Stimulated activated naive CD8-positive, alpha-beta T cell treated with anti-CD3 and anti-CD28 coated beads, Interleukin-15, Interleukin-2, amounts not matched to agents 100 U/mL and 50 U/mL, for 24 hours (primary cell): Measurements from ENCODE around the gene HEATR5B.
"Not testable (repeated sequence)": the region's sequence is repeated elsewhere in the genome, so short reads cannot be mapped to it uniquely, and the experiment has no call there.

Experiments used
- ATAC-seq: fragments of 150-1000 bp; cut with Tn5 transposase; one replicate; pipeline ENCODE4 v1.10.0; 2021
- DNase-seq: peaks from one replicate; pipeline ENCODE4 v3.0.0; 2021

Gene HEATR5B

DNA sequence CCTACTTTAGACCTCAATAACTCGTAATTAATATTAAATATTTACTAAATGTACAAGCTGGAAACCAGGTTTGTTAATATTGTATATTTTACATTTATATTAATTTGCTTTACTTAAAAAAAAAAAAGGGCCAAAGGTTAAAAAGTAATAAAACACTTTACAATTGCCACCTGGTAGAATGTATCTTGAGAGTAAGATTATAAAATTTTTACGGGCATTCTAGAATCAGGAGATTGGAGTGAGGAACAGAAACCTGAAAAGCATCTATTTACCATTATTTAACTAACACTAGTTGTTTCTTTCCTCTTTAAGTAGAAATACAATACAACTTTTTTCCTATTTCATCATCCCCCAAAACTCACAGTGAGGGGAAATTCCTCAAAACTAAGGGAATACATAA is 102.3 kb downstream of the HEATR5B start:
- ATAC-seq (no peak), DNase-seq (no peak)

DNA sequence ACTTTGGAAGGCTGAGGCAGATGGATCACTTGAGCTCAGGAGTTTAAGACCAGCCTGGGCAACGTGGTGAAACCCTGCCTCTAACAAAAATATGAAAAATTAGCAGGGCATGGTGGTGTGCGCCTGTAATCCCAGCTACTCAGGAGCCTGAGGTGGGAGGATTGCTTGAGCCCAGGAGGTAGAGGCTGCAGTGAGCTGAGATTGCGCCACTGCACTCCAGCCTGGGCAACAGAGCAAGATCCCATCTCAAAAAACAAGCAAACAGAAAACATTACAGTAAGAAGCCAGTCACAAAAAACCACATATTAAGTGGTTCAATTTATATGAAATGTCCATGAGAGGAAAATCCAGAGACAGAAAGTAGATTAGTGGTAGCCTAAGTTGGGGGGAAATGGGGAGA is 105.2 kb downstream of the HEATR5B start:
- DNase-seq, ATAC-seq: not testable (repeated sequence)

GRCh38 chr2:36976065-36976464 is 108.1 kb downstream of the HEATR5B start:
- DNase-seq (no peak), ATAC-seq (no peak)

GRCh38 chr2:36975306-36975705 is 108.9 kb downstream of the HEATR5B start:
- DNase-seq (no peak), ATAC-seq (no peak)

DNA sequence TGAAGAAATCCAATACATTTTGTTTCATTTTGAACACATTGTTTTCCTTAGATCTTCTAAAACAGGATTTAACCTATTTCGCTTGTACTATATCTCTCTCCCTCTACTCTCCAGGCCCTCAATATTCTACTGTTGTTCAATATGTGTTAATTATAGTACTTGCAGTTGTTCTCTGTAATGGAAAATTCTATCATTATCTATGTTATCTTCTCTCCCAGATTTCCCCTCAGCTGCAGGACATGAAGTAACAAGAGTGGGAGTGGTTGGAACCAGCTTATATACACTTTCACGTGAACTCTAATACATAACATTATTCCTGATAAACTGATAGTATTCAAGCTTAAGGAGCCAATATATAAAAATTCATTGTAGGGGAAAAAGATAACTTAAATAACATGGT is 110.9 kb downstream of the HEATR5B start:
- no peak for ATAC-seq
- no peak for DNase-seq

DNA sequence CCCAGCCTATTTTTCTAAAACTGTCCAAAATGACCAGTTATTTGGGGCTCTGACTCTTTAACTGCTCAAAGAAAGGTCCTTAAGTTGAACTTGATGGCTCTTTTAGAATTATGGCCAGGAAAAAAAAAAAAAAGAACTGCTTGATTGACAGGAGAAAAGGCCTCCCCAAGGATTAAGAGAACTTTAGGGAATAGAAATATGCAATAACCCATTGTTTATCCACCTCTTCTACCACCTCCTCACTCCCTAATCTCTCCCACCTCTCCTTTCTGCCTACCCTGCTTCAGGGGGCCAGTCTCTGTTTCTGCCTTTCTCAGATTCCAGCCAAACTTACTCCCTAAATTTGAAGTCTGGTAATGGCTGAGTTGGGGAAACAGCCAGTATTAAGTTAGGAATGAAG is 112.2 kb downstream of the HEATR5B start:
- ATAC-seq (no peak), DNase-seq (no peak)

GRCh38 chr2:36967236-36967876 is 116.8 kb downstream of the HEATR5B start:
- ATAC-seq, result no peak
- DNase-seq, result peak; percentile 10

DNA sequence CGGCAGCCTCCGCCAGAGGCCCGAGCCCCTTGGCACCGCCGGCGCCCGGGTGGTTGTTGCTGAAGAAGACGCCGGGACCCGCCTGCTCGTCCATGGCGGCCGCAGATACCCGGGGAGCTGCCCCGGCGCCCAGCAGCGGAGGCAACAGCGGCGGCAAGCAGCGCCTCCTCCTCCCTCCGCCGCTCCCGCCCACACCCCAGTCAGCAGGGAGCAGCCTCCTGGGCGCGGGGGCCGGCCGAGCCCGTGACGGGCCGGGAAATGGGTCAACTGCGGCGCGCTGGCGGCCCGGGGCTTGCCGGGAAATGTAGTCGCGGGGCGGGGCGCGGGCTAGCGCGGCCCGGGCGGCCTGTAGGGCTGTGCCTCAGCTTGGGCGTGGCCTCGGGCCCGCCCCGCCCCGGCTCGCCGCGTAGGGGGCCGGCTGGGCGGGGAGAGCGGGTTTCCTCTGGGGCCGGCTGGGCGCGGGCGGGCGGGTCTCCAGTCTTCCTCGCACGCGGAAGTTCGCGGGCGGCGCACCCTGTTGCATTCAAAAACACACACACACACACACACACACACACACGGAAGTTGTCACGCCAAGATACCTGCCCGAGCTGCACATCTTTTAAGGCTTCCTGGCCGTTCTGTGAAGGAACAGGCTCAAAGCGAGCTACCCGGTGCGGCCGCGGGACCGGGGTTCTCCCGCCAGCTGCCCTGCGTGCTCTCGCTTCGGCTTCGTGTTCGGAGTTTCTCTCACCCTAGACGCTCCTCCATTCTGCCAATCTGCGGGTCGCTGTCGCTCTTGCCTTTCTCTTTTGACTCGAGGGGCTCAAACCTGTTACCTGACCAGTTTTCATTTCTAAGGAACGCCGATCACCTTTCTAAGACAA is 117.6 kb downstream of the HEATR5B start, which contains the start of gene STRN:
Gene STRN, minus strand, starts transcription at position 167 of the 866 bp plus-strand sequence. Its CDS starts 73 bp downstream, at position 94.
- DNase-seq (peak; percentile 98), ATAC-seq (peak; percentile 99)

DNA sequence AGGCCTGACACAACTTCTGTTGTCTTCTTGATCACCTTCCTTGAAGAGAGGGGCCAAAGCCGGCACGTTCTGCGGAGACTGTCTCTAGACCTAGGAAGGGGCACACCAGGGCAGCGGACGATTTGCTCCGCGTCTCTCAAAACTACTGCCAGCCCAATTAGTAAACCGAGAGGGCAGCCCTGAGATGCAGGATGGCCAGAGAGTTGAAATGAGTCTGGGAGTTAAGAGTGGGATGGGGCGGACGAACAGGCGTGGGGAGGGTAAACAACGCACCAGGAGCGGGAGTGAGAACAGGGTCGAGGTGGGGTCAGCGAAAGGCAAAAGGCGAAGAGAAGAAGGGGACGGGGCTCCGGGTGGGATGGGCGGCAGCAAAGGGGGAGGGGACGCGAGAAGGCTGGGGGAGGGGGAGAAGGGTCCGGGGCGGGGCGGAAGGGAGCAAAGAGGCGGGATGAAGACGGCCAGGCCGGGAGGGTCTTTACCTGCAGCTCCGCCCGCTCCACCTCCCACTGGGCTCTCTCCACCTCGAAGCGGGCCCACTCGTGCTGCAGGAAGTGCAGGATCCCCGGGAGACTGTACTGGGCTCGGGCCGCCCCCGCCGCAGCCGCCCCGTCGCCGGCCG is 118.3 kb downstream of the HEATR5B start:
- DNase-seq (peak; percentile 62), ATAC-seq (peak; percentile 7)

DNA sequence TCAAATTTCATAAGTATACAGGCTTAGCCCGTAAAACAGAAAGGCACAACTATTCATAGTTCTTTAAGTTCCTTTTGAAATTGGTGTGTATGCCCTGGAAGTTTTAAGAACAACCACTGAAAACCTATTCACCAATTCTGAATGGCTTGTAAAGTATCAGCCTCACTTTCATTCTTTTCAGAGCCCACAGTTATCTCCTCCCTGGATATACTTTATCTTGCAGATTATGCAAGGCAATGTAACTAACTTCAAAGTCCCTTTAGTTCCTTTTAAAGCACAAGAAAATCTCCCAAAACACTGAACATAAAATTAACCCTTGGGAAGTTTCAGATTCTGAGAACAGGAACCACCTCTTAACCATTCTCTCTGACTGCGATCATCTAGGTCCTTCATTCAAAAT is 119.0 kb downstream of the HEATR5B start:
- ATAC-seq (no peak), DNase-seq (no peak)

DNA sequence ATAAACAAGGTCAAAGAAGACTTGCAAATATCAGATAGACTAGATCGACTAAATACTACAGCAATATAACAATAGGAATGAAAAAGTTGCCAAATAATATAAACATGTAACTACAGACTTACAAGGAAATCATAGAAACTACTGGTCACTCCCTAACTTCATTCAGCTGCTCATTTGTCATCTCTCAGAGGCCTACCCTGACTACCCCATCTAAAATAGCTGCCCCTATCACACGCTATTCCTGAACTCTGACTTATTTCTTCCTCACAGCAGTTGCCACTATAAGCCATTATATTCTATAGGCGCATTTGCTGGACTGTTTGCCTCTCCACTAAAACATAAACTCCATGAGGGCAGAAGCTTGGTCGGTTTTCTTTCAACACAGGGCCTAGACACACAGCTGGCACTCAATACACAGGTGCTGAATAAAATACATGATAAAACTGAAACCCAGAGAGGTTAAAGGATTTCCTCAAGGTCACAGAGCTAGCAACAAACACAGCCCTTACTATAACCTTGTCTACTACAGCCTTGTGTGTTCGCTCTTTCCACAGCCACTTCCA is 119.6 kb downstream of the HEATR5B start:
- DNase-seq (no peak), ATAC-seq (no peak)

DNA sequence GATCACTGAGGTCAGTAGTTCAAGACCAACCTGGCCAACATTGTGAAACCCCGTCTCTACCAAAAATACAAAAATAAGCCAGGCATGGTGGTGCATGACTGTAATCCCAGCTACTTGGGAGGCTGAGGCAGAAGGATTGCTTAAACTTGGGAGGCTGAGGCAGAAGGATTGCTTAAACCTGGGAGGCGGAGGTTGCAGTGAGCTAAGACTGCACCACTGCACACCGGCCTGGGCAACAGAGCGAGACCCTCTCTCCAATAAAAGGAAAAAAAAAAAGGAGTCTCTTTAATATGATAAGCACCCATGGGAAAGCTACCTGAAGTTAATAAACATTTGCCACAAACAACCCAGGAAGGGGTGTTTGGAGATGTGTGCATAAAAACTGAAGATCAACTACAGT is 120.4 kb downstream of the HEATR5B start:
- DNase-seq, result no peak
- ATAC-seq, result no peak

DNA sequence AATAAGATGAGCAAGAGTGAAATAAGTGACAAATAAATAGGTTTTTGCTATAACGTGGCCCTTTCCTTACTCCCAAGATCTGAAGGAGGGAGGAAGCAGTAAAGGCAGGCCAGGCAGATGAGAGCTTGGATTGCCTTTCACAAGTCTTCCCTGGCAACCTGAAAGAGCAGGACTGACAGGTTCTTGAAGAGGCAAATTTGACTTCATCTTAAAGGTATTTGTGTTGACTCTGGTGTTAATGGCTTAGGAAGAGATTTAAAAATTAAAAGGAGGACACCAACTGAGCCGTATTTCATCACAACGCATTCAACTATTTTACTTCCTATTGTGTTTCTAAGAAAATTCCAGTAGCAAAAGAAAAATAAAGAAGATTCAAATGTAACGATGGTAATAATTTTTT is 121.1 kb downstream of the HEATR5B start:
- DNase-seq, result no peak

GRCh38 chr2:36960773-36961172 is 123.4 kb downstream of the HEATR5B start:
- DNase-seq (no peak), ATAC-seq (no peak)

More for the DNA sequence above, 121.1 kb downstream of the HEATR5B start:
- no peak for ATAC-seq

DNA sequence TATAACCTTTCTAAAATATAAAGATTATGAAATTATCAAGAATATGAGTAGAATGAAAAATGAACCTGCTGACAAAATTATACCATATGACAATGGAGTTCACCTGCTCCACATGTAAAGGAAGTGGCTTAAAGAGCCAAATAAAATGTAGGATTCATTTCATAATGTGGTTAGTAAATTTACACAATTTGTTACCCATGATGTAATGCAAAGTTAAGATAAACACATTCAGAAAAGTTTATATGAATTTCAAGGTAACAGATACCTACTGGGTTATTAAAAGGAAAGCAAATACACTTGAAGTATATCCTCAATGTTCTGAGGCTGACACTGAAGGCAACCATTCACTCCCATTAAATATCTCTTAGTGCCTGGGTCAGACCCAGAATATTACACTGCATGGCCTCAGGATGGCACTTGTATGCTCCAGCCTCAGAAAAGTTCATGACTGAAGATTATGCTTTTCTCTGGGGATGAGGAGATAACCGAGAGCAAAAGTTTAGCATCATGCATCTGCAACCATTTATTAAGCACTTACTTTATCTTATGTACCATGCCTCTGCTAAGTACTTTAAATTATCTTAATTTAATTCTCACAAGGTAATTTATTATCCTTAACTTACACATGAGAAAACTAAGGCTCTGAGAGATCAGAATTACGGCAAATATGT is 124.0 kb downstream of the HEATR5B start:
- ATAC-seq (no peak), DNase-seq (no peak)

GRCh38 chr2:36954977-36955607 is 129.1 kb downstream of the HEATR5B start:
- ATAC-seq (no peak), DNase-seq (no peak)

DNA sequence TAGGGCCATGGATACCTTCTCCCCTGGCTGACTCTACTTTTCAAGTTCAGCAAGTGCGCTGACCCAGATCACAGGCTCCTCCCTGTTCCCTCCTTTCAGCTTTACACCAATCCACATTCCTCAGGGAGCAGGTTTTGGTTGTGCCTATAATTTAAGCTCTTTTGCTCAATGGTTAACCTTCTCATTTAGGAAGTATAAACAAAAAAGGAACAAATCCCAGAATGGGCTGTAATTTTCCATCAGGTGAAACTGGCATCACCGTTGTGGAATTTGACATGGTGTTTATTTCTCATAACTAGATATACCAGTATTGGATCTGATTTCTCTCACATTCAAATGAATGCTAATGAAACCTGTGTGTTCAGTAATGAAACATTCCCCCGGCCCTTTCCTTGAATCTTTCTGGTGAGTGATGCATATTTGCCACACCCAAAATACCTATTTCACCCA is 131.4 kb downstream of the HEATR5B start:
- ATAC-seq, result no peak

DNA sequence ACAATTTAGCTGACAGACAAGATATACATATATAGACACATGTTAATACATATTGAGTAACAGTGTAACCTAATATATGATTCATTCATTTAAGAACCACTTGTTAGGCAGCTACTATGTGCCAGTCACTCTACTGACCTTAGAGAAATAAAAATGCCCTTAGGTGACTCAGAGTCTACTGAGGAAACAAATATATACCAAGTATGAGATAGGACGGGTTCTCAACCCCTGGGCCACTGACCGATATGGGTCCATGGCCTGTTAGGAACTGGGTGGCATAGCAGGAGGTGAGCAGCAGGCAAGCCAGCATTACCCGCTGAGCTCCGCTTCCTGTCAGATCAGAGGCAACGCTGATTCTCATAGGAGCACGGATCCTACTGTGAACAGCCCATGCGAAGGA is 132.6 kb downstream of the HEATR5B start:
- ATAC-seq (peak; percentile 79), DNase-seq (no peak)

More for the DNA sequence above, 131.4 kb downstream of the HEATR5B start:
- no peak for DNase-seq

- ATAC-seq (no peak), DNase-seq (no peak)
Observed at GRCh38 chr2:36951027-36951518, 133.1 kb downstream of the HEATR5B start.

GRCh38 chr2:36949845-36950244 is 134.3 kb downstream of the HEATR5B start:
- DNase-seq, result no peak
- no peak for ATAC-seq

DNA sequence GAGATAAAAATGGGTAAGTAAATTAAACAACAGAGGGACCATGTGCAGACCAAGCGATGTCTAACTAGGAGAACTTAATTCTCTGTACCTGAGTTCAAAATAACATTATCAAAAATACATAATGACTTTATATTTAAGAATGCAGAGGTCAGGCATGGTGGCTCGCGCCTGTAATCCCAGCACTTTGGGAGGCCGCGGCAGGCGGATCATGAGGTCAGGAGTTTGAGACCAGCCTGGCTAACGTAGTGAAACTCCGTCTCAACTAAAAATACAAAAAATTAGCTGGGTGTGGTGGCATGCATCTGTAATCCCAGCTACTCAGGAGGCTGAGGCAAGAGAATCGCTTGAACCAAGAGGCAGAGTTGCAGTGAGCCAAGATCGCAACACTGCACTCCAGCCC is 138.9 kb downstream of the HEATR5B start:
- ATAC-seq, DNase-seq: not testable (repeated sequence)
